DMS153 (cell line): Measurements from ENCODE around the gene ZNF385C.

Experiments
- DNase-seq: peaks from one replicate; lab custom pipeline; 2025; lab: John Stamatoyannopoulos, UW

Gene ZNF385C

DNA sequence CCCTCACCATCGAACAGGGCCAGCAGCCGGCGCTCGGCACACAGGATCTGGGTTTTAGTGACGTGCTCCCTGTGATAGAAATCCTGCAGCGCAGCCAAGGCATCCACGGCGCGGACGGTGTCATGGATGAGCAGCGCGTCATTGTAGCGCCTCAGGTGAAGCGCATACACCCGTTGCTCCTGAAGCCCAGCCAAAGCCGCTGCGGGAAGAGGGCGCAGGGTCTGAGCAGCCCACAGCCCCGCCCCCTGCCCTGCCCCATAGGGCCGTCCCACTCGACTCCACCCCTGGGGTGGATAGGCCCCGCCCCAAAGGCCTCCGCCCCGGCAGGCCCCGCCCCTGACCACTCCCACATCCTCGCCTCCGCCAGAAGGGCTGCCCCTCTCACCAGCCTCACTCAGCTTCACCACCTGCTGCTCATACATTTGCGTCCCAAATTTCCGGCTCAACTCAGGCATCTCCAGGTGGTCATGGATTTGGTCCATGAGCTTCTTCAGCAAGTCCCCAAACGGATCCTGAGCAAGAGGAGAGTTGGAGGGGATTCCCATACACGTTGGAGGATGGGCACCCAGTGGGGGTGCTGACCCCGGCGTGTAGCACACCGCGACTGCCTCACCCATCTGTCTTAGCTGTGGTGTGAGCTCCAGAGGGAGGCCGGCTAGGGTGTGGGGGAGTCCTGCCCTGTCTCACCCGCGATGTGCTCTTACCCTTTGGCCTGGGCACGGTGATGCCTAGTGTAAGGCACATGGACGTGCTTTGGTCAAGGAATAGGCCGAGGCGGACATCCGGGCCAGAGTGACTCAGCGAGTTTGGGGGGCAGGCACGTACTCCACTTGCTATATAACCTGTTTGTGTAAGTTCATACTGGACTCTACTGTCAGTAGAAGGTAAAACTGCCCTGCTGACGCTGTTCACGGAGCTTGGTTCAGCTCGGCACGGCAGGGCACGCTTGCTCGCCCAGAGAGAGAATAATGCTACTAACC, 9.6 kb upstream of the ZNF385C start:
- peak; percentile 84 for DNase-seq

GRCh38 chr17:42107124-42107523, 8.9 kb upstream of the ZNF385C start:
- DNase-seq, result no peak

DNA sequence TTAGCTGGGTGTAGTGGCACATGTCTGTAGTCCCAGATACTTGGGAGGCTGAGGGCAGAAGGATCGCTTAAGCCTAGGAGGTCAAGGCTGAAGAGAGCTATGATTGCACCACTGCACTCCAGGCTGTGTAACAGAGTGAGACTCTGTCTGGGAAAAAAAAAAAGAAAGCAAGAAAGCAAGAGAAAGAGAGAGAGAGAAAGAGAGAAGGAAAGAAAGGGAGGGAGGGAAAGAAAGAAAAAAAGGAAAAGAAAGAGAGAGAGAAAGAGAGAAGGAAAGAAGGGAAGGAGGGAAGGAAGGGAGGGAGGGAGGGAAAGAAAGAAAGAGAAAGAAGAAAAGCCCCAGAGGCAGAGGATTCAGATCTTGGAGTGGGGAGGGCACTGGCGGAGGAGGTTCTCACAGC, 7.7 kb upstream of the ZNF385C start:
- no peak for DNase-seq

GRCh38 chr17:42104264-42104663, 6.0 kb upstream of the ZNF385C start:
- no peak for DNase-seq

- DNase-seq, result no peak
Observed at GRCh38 chr17:42103221-42103954, 5.1 kb upstream of the ZNF385C start.

- DNase-seq, result no peak
Observed at GRCh38 chr17:42101513-42102292, 3.4 kb upstream of the ZNF385C start.

DNA sequence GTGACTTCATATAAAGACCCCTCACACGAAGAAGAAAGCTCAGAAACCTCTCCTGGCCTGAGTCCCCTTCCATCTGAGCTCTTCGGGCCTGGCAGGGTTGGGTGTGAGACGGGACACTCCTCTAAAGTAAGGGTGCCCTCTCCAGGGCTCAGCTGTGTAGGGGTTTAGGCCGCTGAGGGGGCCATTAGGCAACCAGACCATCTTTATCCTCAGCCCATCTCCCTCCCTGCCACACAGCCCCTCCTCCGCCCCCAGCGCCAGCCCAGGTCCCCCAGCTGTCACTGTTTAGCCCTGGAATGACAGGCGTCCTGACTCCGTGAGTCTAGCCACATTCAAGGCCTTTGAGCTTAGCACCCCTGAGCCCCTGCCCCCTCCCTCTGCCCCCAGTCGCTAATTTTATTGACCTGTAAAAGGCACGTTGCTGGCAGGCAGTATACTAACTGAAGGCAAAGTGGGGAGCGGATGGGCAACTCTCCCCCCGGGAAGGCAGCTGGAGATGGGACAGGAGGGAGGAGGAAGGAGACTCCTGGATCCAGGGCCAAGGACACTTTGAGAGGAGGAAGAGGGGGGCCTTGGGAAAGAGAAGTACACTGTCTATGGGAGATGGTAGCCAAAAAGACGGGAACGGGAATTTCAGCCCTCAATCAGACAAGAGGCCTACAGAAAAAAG, 592 bp upstream of the ZNF385C start:
- DNase-seq, result no peak

DNA sequence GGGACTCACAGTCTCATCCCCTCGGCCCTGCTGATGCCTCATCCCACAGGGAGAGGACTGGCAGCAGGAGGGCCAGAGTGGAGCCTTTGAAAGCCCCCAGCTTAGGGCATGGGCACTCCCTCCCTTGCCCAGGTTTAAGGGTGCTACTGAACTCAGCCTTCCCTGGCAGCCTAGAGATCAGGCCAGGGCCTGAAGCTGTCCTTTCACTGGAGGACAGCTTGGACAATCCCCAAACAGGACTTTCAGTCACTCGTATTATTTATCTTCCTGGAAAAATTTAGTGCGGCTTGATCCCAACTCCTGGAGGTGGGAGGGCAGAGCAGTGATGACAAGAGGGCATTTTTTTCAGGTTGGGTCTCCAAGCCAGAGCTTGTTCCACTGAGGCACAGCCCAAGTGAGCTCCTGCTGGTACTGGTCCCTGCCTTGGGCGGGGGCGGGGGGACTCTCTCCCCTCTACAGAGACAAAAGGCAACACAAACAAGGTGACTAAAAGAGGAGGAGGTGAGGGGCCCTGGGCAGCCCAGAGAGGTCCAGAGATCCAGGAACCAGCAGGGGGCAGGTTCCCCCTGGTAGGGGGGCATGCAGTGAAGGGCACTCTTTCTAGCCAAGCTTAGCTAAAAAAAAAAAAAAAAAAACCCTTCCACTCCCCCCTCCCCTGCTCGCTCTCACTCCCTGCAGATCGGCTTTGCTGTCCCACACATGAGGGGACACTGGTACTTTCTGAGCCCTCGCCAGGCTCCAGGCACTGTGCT, 1.7 kb downstream of the ZNF385C start:
- no peak for DNase-seq

DNA sequence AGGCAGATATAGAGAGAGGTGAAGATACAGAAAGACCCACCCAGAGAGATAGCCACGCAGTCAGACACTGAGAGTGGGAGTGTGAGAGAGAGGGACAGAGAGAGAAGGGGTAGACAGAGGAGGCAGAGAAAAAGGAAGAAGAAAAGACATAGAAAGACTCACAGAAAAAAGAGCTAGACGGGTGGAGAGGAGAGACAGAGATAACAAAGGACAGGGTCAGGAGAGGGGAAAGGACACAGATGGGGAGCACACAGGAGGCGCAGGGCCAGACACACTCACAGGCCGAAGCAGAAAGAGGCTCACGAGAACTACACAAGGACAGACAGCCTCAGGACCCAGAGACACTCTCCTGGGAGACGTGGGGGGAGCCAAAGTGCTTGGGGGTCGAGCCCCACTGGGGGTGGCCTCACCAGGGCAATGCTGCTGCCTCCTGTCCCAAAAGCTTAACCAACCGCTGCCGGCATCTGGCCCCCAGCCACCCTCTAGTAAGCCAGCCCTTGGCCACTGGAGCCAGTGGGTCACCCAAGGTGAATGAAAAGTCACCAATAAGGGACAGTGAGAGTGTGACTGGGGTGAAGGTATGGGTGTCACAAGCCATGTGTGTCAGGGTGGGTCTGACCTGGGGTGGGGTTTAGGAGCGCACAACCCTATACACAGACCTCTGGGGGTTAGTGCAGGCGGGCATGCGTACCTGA, 3.8 kb downstream of the ZNF385C start:
- DNase-seq, result no peak

- no peak for DNase-seq
Observed at GRCh38 chr17:42092939-42093338, 5.3 kb downstream of the ZNF385C start.

DNA sequence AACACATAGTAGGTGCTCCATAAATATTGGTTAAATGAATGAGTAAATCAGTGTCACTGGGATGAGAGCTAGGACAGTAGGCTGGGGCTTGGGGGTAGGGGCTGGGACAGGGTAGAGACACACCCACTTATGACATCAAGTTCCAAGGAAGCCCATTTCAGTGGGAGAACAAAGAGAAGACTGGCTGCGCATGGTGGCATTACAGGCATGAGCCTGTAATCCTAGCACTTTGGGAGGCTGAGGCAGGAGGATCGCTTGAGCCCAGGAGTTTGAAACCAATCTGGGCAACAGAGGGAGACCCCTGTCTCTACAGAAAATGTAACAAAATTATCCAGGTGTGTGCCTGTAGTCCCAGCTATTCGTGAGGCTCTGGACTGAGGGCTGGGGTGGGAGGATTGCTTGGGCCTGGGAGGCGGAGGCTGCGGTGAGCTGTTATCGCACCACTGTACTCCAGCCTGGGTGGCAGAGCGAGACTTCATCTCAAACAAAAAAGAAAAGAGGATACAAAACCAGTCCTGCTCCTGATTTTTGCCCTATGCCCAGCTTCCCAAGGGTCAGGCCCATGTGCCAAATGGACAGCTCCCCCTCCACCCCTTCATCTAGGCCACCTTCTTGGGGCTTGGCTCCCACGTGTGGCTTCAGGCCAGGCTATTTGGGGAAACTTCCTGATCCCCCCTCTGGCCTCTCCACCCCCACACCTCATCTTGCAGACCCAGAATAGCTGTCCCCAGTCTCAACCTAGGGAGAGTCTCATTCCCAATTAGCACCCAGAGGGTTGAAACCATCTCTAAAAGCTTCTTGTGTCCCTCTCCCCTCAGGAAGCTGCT, 7.1 kb downstream of the ZNF385C start:
- no peak for DNase-seq

GRCh38 chr17:42088736-42089135, 9.5 kb downstream of the ZNF385C start:
- DNase-seq, result no peak

- DNase-seq, result no peak
Observed at GRCh38 chr17:42087736-42088705, 10.3 kb downstream of the ZNF385C start.

- DNase-seq, result no peak
Observed at GRCh38 chr17:42087042-42087701, 11.1 kb downstream of the ZNF385C start.

DNA sequence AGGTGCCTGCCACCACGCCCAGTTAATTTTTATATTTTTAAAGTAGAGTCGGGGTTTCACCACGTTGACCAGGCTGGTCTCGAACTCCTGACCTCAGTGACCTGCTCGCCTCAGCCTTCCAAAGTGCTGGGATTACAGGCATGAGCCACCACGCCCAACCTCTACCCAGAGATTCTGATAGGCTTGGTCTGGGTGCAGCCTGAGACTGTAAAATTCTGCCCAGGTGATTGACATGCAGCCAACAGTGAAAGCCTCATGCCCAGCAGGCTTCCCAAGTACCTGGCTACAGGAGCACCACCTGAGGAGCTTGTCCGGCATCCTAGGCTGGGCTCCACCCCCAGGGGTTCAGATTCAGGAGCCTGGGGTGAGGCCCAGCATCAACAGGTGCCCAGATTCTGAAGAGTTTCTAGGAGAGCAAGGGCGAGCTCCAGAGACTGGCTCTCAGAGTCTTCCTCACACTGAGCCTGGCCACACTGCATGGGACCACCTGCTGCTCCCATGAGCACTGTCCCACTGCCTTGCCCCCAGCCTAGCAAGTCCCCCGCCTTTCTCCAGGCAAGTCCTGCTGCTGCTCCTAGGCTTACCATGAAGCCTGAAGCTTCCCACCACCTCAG, 16.6 kb downstream of the ZNF385C start:
- no peak for DNase-seq

DNA sequence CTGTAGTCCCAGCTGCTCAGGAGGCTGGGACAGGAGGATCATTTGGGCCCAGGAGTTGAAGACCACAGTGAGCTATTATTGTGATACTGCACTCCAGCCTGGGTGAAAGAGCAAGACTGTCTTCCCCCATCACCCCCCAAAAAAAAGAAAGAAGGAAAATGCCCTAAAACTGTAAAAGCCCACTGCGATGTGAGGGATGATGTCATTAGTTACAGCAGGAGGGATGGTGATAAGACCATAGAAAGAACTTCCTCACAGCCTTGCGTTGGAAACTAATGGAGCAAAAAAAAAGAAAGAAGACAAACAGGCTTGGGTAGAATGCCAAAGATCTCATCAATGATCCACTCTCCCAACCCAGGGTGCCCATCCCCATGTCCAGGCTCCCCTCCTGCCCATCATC, 18.7 kb downstream of the ZNF385C start:
- DNase-seq, result no peak

DNA sequence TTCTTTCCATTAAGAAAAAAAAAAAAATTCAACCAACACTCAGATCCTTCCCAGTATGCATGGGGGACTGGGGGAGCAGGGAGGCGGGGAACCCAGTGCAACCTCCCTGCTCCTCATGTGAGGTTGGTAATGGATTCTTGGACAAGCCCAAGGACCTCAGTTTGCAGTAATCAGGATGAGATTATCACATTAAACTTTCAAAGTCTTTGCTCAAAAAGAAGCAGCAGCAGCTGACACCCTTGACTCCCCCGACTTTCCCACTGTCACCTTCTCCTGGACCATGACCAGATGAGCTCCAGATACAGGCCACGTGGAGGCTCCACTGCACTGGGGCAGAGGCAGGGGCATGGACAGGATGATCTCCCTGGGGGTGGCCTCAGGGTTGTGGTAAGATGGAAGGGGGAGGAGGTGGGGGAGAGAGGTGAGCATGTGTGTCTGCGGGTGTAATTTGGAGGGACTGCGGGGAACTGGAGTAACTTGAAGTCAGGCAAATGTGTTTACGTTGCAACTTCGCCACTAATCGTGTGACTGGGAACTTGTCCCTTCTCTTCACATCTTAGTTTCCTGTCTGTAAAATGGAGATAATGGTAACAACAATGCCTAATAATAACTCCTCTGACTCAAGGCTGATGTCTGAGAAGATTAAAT, 19.8 kb downstream of the ZNF385C start:
- no peak for DNase-seq
